Prostate gland (tissue), 2 donors: ENCODE measurements around the gene EMCN. TPM values are rescaled to one million over a fixed set of nuclear protein-coding genes. Genes with fewer than 3 reads are reported as not detected.

Experiments used
- DNase-seq: peaks from one replicate; pipeline ENCODE4 v3.0.0-alpha.2; 2019; ENCODE audit warnings: low spot score
- H3K27ac ChIP-seq, 2 donors: fragments of 200-600 bp; sonication (generic); 2 replicates each; pipeline ENCODE4 v1.5.1; 2017 to 2019
- H3K27me3 ChIP-seq: fragments of 200-600 bp; sonication (generic); replicated peaks from 2 replicates; pipeline ENCODE4 v1.5.1; 2019; ENCODE audit not compliant: insufficient read depth
- H3K36me3 ChIP-seq, 2 donors: fragments of 200-600 bp; sonication (generic); 1 replicate in 1 of 2; 2 replicates in 1 of 2; pipeline versions ENCODE4 v1.5.1 to v1.8.1; 2017 to 2019
- H3K4me1 ChIP-seq: fragments of 200-600 bp; sonication (generic); replicated peaks from 2 replicates; pipeline ENCODE4 v1.5.1; 2019
- H3K4me3 ChIP-seq, 2 donors: fragments of 200-600 bp; sonication (generic); 2 replicates each; pipeline ENCODE4 v1.5.1; 2017 to 2019
- H3K9me3 ChIP-seq: fragments of 200-600 bp; sonication (generic); 2 replicates; pipeline ENCODE4 v1.5.1; 2017
- POLR2A ChIP-seq: fragments of 450-650 bp; IDR thresholded peaks from one replicate; pipeline ENCODE4 v1.6.1; 2016; ENCODE audit warnings: antibody characterized with exemption, mild to moderate bottlenecking
- POLR2AphosphoS5 ChIP-seq: sonication (generic); formaldehyde crosslinking; IDR thresholded peaks from one replicate; pipeline ENCODE4 v1.6.1; 2017; ENCODE audit warnings: antibody characterized with exemption
- WGBS: methylation state at CpG from one replicate; pipeline ENCODE4 v1.1.5; 2018; 5-methylcytosine and 5-hydroxymethylcytosine counted together
- intact Hi-C: fragments of 100-400 bp; cut with DNase I; formaldehyde crosslinking; loops from one replicate; pipeline ENCODE4 v1.14.2; 2022
- total RNA-seq, 2 donors: library from RNA; depleted of rRNA; stranded (reverse); fragments of >200 nt; gene quantifications; one replicate each; pipeline ENCODE4 v1.1.0, GENCODE V29; 2016
- TF ChIP-seq, protein P1 (sequence below), 4 experiments: fragments of 200-600 bp in 2 of 4; fragments of 450-650 bp in 2 of 4; sonication (generic) in 2 of 4; IDR thresholded peaks; 1 replicate in 3 of 4; 2 replicates in 1 of 4; pipeline ENCODE4 v1.5.1; 2016 to 2019; ENCODE audit warnings: antibody characterized with exemption in 4 of 4, mild to moderate bottlenecking in 2 of 4, moderate library complexity in 2 of 4

Gene EMCN
- total RNA-seq, 2 donors from 2014 or later = 15.3 to 78.1 TPM

GRCh38 chr4:100379583-100380105 lies 138.2 kb downstream of the EMCN start:
- H3K36me3 ChIP-seq = no peaks in the 10 kb centered on the region
- no peaks in the 10 kb centered on the region for H3K9me3 ChIP-seq
- no peaks in the 10 kb centered on the region for H3K27me3 ChIP-seq
- no peak overlapping the region for H3K4me3 ChIP-seq
- intact Hi-C loops = no loop called here
- no peak overlapping the region for H3K27ac ChIP-seq
- no peaks in the 10 kb centered on the region for H3K4me1 ChIP-seq
- DNase-seq = no peak
- 86% methylated on average over 5 of the region's 5 CpGs for WGBS
- no peak for TF ChIP-seq POLR2A
- TF ChIP-seq POLR2AphosphoS5 = no peak
- TF ChIP-seq, protein P1, sequence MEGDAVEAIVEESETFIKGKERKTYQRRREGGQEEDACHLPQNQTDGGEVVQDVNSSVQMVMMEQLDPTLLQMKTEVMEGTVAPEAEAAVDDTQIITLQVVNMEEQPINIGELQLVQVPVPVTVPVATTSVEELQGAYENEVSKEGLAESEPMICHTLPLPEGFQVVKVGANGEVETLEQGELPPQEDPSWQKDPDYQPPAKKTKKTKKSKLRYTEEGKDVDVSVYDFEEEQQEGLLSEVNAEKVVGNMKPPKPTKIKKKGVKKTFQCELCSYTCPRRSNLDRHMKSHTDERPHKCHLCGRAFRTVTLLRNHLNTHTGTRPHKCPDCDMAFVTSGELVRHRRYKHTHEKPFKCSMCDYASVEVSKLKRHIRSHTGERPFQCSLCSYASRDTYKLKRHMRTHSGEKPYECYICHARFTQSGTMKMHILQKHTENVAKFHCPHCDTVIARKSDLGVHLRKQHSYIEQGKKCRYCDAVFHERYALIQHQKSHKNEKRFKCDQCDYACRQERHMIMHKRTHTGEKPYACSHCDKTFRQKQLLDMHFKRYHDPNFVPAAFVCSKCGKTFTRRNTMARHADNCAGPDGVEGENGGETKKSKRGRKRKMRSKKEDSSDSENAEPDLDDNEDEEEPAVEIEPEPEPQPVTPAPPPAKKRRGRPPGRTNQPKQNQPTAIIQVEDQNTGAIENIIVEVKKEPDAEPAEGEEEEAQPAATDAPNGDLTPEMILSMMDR (IDR thresholded peaks at IDR 0.05) = no peak

- H3K27me3 ChIP-seq = no peaks in the 10 kb centered on the region
- TF ChIP-seq, protein P1 (IDR thresholded peaks at IDR 0.05) = no peak
- TF ChIP-seq POLR2AphosphoS5 (no peak), POLR2A (no peak)
- no peaks in the 10 kb centered on the region for H3K4me1 ChIP-seq
- H3K27ac ChIP-seq = no peak overlapping the region
- 65% methylated on average over 3 of the region's 3 CpGs for WGBS
- H3K4me3 ChIP-seq = no peak overlapping the region
- no peaks in the 10 kb centered on the region for H3K9me3 ChIP-seq
- intact Hi-C loops = no loop called here
- DNase-seq = no peak
- H3K36me3 ChIP-seq = no peaks in the 10 kb centered on the region
Measured at GRCh38 chr4:100372432-100372831, 145.4 kb downstream of the EMCN start.

- Histone ChIP-seq H3K4me1 (no peaks in the 10 kb centered on the region), H3K27ac (no peak overlapping the region), H3K27me3 (no peaks in the 10 kb centered on the region), H3K9me3 (no peaks in the 10 kb centered on the region), H3K36me3 (no peaks in the 10 kb centered on the region), H3K4me3 (no peak overlapping the region)
- no peak for TF ChIP-seq POLR2AphosphoS5
- TF ChIP-seq, protein P1 (IDR thresholded peaks at IDR 0.05) = no peak
- TF ChIP-seq POLR2A = no peak
- WGBS = 88% methylated on average over 2 of the region's 2 CpGs
- intact Hi-C loops = no loop called here
- no peak for DNase-seq
Measured at GRCh38 chr4:100369871-100370270, 148.0 kb downstream of the EMCN start.

- Histone ChIP-seq H3K4me3 (no peak overlapping the region), H3K27ac (no peak overlapping the region), H3K27me3 (no peaks in the 10 kb centered on the region), H3K9me3 (no peaks in the 10 kb centered on the region), H3K4me1 (no peaks in the 10 kb centered on the region), H3K36me3 (no peaks in the 10 kb centered on the region)
- no peak for TF ChIP-seq POLR2A
- TF ChIP-seq, protein P1 (IDR thresholded peaks at IDR 0.05) = no peak
- no peak for TF ChIP-seq POLR2AphosphoS5
- 79% methylated on average over 1 of the region's 1 CpG for WGBS
- intact Hi-C loops = no loop called here
- no peak for DNase-seq
Measured at GRCh38 chr4:100367451-100367850, 150.4 kb downstream of the EMCN start.

DNA sequence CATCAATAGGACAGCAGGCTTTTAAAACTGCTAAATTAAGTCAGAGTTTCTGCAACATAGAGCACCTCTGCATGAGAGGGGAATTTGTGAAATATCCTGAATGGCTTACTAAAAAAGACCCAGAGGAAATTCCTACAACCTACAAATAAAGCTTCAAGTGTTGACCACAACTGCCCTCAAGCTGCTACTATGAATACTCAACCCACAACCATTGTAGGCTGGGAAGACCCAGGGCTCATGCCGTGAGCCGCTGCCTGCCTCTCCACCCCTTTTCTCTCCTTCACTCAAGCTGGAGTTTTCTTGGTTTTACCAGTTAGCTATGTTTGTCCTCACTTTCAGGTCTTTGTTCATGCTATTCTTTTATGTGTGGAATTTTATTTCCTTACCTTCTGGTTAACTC lies 151.6 kb downstream of the EMCN start:
- H3K36me3 ChIP-seq = no peaks in the 10 kb centered on the region
- H3K27me3 ChIP-seq = no peaks in the 10 kb centered on the region
- 61% methylated on average over 2 of the region's 2 CpGs for WGBS
- H3K9me3 ChIP-seq = no peaks in the 10 kb centered on the region
- H3K4me1 ChIP-seq = no peaks in the 10 kb centered on the region
- DNase-seq = no peak
- no peak overlapping the region for H3K4me3 ChIP-seq
- no peak overlapping the region for H3K27ac ChIP-seq
- intact Hi-C loops = no loop called here
- TF ChIP-seq, protein P1 (IDR thresholded peaks at IDR 0.05) = no peak
- TF ChIP-seq POLR2AphosphoS5 = no peak
- no peak for TF ChIP-seq POLR2A
